ENCODE data around the gene OPN1SW. TPM values are rescaled to one million over a fixed set of nuclear protein-coding genes. Genes with fewer than 3 reads are reported as not detected.

The OPN1SW gene
- total and polyA plus RNA-seq, 9 of the 15 experiments (the other 6 are each of a cell fraction or from before 2014, with no cell fraction given), result 0.84 to 1.0 TPM; not detected in 7

DNA sequence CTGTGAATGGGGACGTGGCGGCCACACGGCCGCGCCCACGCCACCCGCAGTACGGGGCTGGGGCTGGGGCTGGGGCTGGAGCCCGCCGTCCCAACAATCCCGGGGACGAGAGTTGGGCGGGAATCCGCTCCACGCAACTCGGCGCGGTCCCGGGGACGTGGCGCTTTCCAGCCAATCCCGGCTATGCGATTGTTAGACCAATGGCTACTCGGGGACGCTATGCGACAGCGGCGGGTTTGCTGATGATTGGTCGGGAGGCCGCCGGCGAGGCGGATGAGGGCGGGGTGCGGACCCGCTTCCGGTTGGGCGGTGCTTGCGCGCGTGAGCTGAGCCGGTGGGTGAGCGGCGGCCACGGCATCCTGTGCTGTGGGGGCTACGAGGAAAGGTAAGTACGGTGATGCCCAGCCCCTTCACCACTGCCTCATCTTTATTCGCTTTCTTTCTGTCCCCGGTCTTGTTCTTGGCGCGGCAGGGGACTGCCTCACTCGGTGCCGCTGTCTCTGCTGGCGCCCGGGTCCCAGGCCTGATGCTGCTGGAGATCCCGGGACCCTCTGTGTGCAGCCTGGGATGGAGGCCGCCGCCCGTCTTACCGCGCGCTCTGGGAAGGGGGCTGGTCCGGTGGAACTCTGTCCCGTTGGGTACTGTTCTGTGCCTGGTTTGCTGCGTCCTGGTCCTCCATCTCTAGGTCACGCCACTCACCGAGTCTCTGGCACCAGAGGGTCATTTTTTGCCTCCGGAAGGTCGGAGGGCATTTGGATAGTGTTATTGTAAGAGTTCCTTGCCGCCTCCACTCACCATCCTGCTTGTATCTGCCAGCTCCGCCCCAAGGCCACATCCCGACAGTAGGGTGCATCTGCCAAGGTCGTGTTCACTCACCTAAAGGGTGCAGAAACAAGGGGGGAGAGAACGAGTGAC lies 36.3 kb downstream of the OPN1SW start, which contains the start of gene CALU (continued):
- TF ChIP-seq ZC3H4 (CRISPR knock-in tag; IDR thresholded peaks at IDR 0.05; ENCODE audit: borderline replicate concordance), result peak; percentile 95
- no peak; a peak in 1 of 4 replicates for TF ChIP-seq RCOR1 (IDR thresholded peaks at IDR 0.05; ENCODE audit: borderline replicate concordance in 1 of 2, low read depth in 2 of 2, low read length in 2 of 2)
- peak; percentile 96 for TF ChIP-seq FOS (IDR thresholded peaks at IDR 0.05; ENCODE audit: extremely low read depth, insufficient read length)
- TF ChIP-seq HDAC2 (IDR thresholded peaks at IDR 0.05), result peak; percentile 80
- peak; percentile 53; the same call in 1 of the 2 replicates for TF ChIP-seq ZNF282 (CRISPR knock-in tag; IDR thresholded peaks at IDR 0.05)
- TF ChIP-seq PRPF4 (IDR thresholded peaks at IDR 0.05; ENCODE audit: insufficient read depth, low read depth, low read length, poor library complexity, severe bottlenecking), result peak; percentile 81
- TF ChIP-seq CHD1 (IDR thresholded peaks at IDR 0.05; ENCODE audit: low read length), result peak; percentile 97
- peak; percentile 92 for TF ChIP-seq KLF6 (CRISPR knock-in tag; IDR thresholded peaks at IDR 0.05; ENCODE audit: borderline replicate concordance)
- TF ChIP-seq, protein P1, sequence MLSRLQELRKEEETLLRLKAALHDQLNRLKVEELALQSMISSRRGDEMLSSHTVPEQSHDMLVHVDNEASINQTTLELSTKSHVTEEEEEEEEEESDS (CRISPR knock-in tag; IDR thresholded peaks at IDR 0.05), result no peak
- TF ChIP-seq ARID1B (IDR thresholded peaks at IDR 0.05), result peak; percentile 58
- peak; percentile 82; the same call in 1 of the 2 replicates for TF ChIP-seq RUNX1 (IDR thresholded peaks at IDR 0.05; ENCODE audit: low read depth)
- peak in 1 of 2 experiments; percentile 82; a peak in 1 of 4 replicates for TF ChIP-seq KDM4B (IDR thresholded peaks at IDR 0.05; ENCODE audit: borderline replicate concordance in 2 of 2, low read depth in 1 of 2)
- TF ChIP-seq, protein P2, sequence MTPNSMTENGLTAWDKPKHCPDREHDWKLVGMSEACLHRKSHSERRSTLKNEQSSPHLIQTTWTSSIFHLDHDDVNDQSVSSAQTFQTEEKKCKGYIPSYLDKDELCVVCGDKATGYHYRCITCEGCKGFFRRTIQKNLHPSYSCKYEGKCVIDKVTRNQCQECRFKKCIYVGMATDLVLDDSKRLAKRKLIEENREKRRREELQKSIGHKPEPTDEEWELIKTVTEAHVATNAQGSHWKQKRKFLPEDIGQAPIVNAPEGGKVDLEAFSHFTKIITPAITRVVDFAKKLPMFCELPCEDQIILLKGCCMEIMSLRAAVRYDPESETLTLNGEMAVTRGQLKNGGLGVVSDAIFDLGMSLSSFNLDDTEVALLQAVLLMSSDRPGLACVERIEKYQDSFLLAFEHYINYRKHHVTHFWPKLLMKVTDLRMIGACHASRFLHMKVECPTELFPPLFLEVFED (CRISPR knock-in tag; conservative IDR thresholded peaks at IDR 0.05), result peak; percentile 81; the same call in 1 of the 2 replicates
- no peak for TF ChIP-seq SRSF1 (IDR thresholded peaks at IDR 0.05; ENCODE audit: low read depth, low read length)
- TF ChIP-seq FOXJ3 (CRISPR knock-in tag; IDR thresholded peaks at IDR 0.05), result no peak
- no peak for TF ChIP-seq GATA2 (CRISPR knock-in tag; IDR thresholded peaks at IDR 0.05)
- TF ChIP-seq PHTF2 (CRISPR knock-in tag; IDR thresholded peaks at IDR 0.05), result no peak
- TF ChIP-seq, protein P3, sequence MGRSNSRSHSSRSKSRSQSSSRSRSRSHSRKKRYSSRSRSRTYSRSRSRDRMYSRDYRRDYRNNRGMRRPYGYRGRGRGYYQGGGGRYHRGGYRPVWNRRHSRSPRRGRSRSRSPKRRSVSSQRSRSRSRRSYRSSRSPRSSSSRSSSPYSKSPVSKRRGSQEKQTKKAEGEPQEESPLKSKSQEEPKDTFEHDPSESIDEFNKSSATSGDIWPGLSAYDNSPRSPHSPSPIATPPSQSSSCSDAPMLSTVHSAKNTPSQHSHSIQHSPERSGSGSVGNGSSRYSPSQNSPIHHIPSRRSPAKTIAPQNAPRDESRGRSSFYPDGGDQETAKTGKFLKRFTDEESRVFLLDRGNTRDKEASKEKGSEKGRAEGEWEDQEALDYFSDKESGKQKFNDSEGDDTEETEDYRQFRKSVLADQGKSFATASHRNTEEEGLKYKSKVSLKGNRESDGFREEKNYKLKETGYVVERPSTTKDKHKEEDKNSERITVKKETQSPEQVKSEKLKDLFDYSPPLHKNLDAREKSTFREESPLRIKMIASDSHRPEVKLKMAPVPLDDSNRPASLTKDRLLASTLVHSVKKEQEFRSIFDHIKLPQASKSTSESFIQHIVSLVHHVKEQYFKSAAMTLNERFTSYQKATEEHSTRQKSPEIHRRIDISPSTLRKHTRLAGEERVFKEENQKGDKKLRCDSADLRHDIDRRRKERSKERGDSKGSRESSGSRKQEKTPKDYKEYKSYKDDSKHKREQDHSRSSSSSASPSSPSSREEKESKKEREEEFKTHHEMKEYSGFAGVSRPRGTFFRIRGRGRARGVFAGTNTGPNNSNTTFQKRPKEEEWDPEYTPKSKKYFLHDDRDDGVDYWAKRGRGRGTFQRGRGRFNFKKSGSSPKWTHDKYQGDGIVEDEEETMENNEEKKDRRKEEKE (IDR thresholded peaks at IDR 0.05; ENCODE audit: borderline replicate concordance in 1 of 2, control insufficient read depth in 1 of 2, low read depth in 2 of 2, low read length in 1 of 2), result peak in 1 of 2 experiments; percentile 81; a peak in 1 of 4 replicates
- TF ChIP-seq MAFF (IDR thresholded peaks at IDR 0.05; ENCODE audit: low read length), result no peak
- TF ChIP-seq, protein P4, sequence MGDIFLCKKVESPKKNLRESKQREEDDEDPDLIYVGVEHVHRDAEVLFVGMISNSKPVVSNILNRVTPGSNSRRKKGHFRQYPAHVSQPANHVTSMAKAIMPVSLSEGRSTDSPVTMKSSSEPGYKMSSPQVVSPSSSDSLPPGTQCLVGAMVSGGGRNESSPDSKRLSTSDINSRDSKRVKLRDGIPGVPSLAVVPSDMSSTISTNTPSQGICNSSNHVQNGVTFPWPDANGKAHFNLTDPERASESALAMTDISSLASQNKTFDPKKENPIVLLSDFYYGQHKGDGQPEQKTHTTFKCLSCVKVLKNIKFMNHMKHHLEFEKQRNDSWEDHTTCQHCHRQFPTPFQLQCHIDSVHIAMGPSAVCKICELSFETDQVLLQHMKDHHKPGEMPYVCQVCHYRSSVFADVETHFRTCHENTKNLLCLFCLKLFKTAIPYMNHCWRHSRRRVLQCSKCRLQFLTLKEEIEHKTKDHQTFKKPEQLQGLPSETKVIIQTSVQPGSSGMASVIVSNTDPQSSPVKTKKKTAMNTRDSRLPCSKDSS (IDR thresholded peaks at IDR 0.05; ENCODE audit: low read depth, partially characterized antibody), result no peak

Data from K562 (cell line).